Testis (tissue), 3 donors: Measurements from ENCODE around the gene GRIP2. TPM values are rescaled to one million over a fixed set of nuclear protein-coding genes. Genes with fewer than 3 reads are reported as not detected.

Source experiments
- DNase-seq: peaks from one replicate; pipeline ENCODE4 v3.0.0-alpha.2; 2019
- H3K27ac ChIP-seq, 2 donors: fragments of 200-600 bp; sonication (generic); one replicate each; pipeline ENCODE4 v1.5.1; 2019
- H3K27me3 ChIP-seq: fragments of 200-600 bp; sonication (generic); one replicate; pipeline ENCODE4 v1.5.1; 2019
- H3K36me3 ChIP-seq: fragments of 200-600 bp; sonication (generic); one replicate; pipeline ENCODE4 v1.5.1; 2017; ENCODE audit warnings: low read depth; ENCODE audit errors: missing control alignments
- H3K4me1 ChIP-seq: fragments of 200-600 bp; sonication (generic); one replicate; pipeline ENCODE4 v1.5.1; 2019
- H3K4me3 ChIP-seq, 2 donors: fragments of 200-600 bp; sonication (generic); one replicate each; pipeline ENCODE4 v1.5.1; 2017 to 2019
- H3K9me3 ChIP-seq: fragments of 200-600 bp; sonication (generic); one replicate; pipeline ENCODE4 v1.5.1; 2017
- POLR2A ChIP-seq: fragments of 450-650 bp; IDR thresholded peaks from one replicate; pipeline ENCODE4 v1.6.1; 2017; ENCODE audit warnings: antibody characterized with exemption, mild to moderate bottlenecking, moderate library complexity
- WGBS, 2 donors: methylation state at CpG; one replicate each; pipeline ENCODE4 v1.1.5; 2018; 5-methylcytosine and 5-hydroxymethylcytosine counted together
- intact Hi-C: fragments of 100-400 bp; cut with DNase I; formaldehyde crosslinking; loops from one replicate; pipeline ENCODE4 v1.15.1; 2023; ENCODE audit warnings: low total_unique reads
- polyA plus RNA-seq: library from polyadenylated mRNA; stranded (reverse); fragments of 350-450 nt; fragmentation: Illumina TruSeq; extraction: RNeasy Lipid Tissue Mini Kit (QIAGEN cat#74804); gene quantifications from one replicate; pipeline ENCODE4 v1.2.3, GENCODE V29; 2014; ENCODE audit warnings: low read depth, low replicate concordance; ENCODE audit not compliant: insufficient read depth
- total RNA-seq, 2 donors: library from RNA; depleted of rRNA; stranded (reverse); fragments of >200 nt; gene quantifications; one replicate each; pipeline ENCODE4 v1.2.3, GENCODE V29; 2016
- TF ChIP-seq, protein P1 (sequence below), 3 experiments: fragments of 450-650 bp in 2 of 3; fragments of 200-600 bp in 1 of 3; sonication (generic) in 1 of 3; IDR thresholded peaks; one replicate each; pipeline ENCODE4 v1.5.1; 2016 to 2019; ENCODE audit warnings: antibody characterized with exemption in 3 of 3, mild to moderate bottlenecking in 2 of 3, moderate library complexity in 1 of 3

GRIP2 gene
- total and polyA plus RNA-seq, 3 donors from 2014 or later = 2.4 to 3.2 (median 2.7) TPM

DNA sequence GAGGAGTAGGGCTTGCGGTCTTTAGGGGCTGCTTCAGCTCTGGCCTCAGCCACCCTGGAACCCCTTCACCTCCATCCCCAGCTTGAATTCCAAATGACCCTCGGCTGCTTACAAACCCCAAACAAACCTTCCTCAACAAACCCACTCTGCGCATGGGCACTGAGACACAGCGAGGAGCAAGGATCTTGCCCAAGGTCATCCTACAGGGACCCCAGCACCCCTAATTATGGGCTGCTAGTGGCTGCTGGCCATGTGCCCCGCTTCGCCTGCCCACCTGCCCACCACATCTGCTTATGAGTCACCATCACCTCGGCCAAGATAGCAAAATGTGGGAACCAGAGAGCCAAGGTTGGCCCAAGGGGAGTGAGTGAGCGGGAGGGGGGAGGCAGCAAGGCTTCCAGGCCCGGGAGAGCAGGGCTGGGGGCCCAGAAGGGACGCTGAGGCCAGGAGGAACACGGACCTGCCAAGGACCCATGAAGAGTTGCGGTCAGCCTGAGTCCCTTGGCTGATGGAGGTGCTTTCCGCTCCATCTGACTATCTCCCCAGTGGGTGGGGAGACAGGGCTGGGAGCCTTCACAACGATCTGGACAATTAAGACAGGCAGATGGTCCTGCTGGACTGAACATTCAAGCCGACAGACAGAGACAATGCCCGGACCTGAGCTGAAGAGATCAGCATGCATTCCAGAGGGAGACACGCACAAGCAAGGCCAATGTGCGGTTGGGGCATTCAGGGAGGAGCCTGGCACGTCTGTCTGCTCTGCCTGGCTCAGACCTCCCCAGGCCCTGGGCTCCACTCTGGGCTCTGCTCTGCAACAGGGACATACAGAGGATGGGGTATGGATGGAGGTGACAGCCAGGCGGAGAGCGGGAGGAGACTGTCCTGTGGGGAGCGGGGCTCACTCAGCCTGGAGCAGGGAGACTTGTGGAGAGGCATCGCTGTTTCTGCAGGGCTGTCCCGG is 10.8 kb upstream of the GRIP2 start:
- no peak for DNase-seq
- intact Hi-C loops = no loop called here

DNA sequence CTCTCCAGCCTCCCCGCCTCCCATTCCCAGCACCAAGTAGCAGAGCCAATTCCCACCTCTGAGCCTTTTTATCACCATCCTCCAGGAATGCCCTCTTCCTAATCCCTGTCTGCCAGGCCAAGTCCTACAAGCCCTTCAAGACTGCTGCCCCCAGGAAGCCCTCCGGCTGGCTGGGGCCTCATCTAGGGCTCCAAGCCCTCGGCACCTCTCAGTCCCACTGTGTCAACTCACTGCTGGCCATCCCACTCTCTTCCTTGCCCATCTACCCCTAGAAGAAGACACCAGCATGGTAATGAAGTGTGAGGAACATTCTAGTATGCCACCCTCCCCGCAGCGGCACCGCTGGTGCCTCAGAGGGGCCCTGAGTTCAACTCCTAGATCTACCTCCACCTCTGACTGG is 10.0 kb upstream of the GRIP2 start:
- no peak overlapping the region for H3K4me3 ChIP-seq
- no peak for TF ChIP-seq POLR2A
- TF ChIP-seq, protein P1, sequence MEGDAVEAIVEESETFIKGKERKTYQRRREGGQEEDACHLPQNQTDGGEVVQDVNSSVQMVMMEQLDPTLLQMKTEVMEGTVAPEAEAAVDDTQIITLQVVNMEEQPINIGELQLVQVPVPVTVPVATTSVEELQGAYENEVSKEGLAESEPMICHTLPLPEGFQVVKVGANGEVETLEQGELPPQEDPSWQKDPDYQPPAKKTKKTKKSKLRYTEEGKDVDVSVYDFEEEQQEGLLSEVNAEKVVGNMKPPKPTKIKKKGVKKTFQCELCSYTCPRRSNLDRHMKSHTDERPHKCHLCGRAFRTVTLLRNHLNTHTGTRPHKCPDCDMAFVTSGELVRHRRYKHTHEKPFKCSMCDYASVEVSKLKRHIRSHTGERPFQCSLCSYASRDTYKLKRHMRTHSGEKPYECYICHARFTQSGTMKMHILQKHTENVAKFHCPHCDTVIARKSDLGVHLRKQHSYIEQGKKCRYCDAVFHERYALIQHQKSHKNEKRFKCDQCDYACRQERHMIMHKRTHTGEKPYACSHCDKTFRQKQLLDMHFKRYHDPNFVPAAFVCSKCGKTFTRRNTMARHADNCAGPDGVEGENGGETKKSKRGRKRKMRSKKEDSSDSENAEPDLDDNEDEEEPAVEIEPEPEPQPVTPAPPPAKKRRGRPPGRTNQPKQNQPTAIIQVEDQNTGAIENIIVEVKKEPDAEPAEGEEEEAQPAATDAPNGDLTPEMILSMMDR (IDR thresholded peaks at IDR 0.05) = no peak
- no peaks in the 10 kb centered on the region for H3K27me3 ChIP-seq
- no peak for DNase-seq
- no peaks in the 10 kb centered on the region for H3K4me1 ChIP-seq
- intact Hi-C loops = no loop called here
- WGBS, 2 donors = 87 to 92% methylated on average over 6 of the region's 6 CpGs
- no peaks in the 10 kb centered on the region for H3K36me3 ChIP-seq
- no peak overlapping the region for H3K27ac ChIP-seq
- H3K9me3 ChIP-seq = no peaks in the 10 kb centered on the region

More for the DNA sequence above, 10.8 kb upstream of the GRIP2 start:
- H3K9me3 ChIP-seq = no peaks in the 10 kb centered on the region
- H3K36me3 ChIP-seq = no peaks in the 10 kb centered on the region
- WGBS, 2 donors = 73 to 74% methylated on average over 18 to 24 of the region's 24 CpGs
- no peak overlapping the region for H3K27ac ChIP-seq
- TF ChIP-seq POLR2A = no peak
- TF ChIP-seq, protein P1 (IDR thresholded peaks at IDR 0.05) = no peak
- no peaks in the 10 kb centered on the region for H3K4me1 ChIP-seq
- H3K27me3 ChIP-seq = no peaks in the 10 kb centered on the region
- no peak overlapping the region for H3K4me3 ChIP-seq

DNA sequence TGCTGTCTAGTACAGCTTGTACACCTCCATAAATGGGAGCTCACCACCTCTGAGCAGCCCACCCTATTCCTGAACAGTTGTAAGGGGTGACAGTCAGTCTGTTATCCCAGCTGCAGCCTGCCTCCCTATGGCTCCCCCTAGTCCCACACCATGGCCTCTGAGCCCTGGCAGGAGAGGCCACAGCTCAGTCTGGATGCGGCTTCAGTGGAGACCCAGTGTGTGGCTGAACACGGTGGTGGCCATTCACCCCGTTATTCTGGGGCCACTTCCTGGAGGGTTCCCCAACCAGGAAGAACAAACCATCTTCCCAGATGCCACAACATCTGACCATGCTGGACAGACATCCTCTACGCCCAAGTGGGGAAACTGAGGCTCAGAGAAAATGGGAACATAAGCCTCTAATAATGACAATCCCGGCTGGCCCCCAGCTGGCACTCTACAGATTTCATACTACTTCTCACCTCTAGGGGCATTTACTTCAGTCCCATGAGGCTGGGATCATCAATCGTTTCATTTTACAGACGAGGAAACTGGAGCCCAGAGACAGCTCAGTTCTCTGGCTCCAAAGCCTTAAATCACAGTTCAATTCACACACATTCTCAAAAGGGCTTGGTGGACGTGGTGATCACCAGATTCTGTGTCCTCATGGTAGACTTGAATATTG is 9.2 kb upstream of the GRIP2 start:
- H3K36me3 ChIP-seq = no peaks in the 10 kb centered on the region
- H3K27ac ChIP-seq = no peak overlapping the region
- DNase-seq = no peak
- WGBS, 2 donors = 71 to 82% methylated on average over 8 of the region's 8 CpGs
- H3K9me3 ChIP-seq = no peaks in the 10 kb centered on the region
- intact Hi-C loops = loop anchor here (5.0 kb wide), 1 partner anchor 37 kb away; no protein-coding TSS in a partner anchor
- H3K4me3 ChIP-seq = no peak overlapping the region
- no peaks in the 10 kb centered on the region for H3K27me3 ChIP-seq
- no peak for TF ChIP-seq POLR2A
- TF ChIP-seq, protein P1 (IDR thresholded peaks at IDR 0.05) = peak in 2 of 3 experiments; percentile 24 to 28
- no peaks in the 10 kb centered on the region for H3K4me1 ChIP-seq

DNA sequence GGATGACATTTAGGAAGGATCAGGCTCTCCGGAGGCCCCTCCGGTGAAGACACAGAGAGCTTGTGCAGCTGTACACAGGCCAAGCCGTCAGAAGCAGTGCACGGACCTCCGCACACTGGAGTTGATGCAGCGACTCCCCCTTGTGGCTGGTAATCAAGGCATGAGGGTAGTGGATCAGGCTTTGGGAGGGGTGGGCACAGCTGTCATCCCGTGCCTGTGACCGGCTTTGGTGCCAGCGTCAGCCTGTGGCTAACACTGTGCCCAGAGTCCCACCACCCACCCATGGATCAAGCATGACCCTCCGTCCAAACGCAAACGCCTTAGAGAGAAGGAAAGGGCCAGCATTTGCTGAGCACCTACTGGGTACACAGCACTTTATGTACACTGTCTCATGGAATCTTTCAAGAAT is 8.2 kb upstream of the GRIP2 start:
- Histone ChIP-seq H3K27me3 (no peaks in the 10 kb centered on the region), H3K4me3 (no peak overlapping the region), H3K27ac (peak overlapping the region in 1 of 2 donors; percentile 15), H3K4me1 (no peaks in the 10 kb centered on the region), H3K9me3 (no peaks in the 10 kb centered on the region), H3K36me3 (no peaks in the 10 kb centered on the region)
- 24% methylated on average over 12 of the region's 12 CpGs; no CpG with 5 or more reads in 1 of the 2 donors for WGBS, 2 donors
- intact Hi-C loops = loop anchor here (5.0 kb wide), 1 partner anchor 36 kb away; no protein-coding TSS in a partner anchor
- TF ChIP-seq, protein P1 (IDR thresholded peaks at IDR 0.05) = peak; percentile 52 to 65 (median 60)
- TF ChIP-seq POLR2A = no peak
- DNase-seq = peak; percentile 86
